Aorta (tissue), 5 donors: ENCODE data around the gene TMOD3. TPM values are rescaled to one million over a fixed set of nuclear protein-coding genes. Genes with fewer than 3 reads are reported as not detected.

ENCODE experiments used
- ATAC-seq: fragments of 200-7000 bp; cut with Tn5 transposase; one replicate; pipeline ENCODE4 v1.9.1; 2022; ENCODE audit warnings: moderate library complexity; ENCODE audit not compliant: low FRiP score
- DNase-seq, 2 donors: peaks; one replicate each; pipeline ENCODE4 v3.0.0-alpha.2; 2020
- H3K27ac ChIP-seq, 2 donors: one replicate each; pipeline ENCODE4 v1.5.1; 2013; ENCODE audit warnings: low read length in 2 of 2, mild to moderate bottlenecking in 2 of 2, moderate library complexity in 2 of 2, control low read depth in 1 of 2, inconsistent platforms in 1 of 2, low read depth in 1 of 2
- H3K27me3 ChIP-seq, 2 donors: one replicate each; pipeline ENCODE4 v1.6.1; 2013; ENCODE audit warnings: control low read depth in 1 of 2, low read length in 1 of 2, mild to moderate bottlenecking in 1 of 2, moderate library complexity in 1 of 2; ENCODE audit not compliant: insufficient read depth in 2 of 2, control insufficient read depth in 1 of 2
- H3K36me3 ChIP-seq, 2 donors: one replicate each; pipeline ENCODE4 v1.6.1; 2013; ENCODE audit warnings: control low read depth in 1 of 2, low read length in 1 of 2, mild to moderate bottlenecking in 1 of 2; ENCODE audit not compliant: insufficient read depth in 2 of 2, control insufficient read depth in 1 of 2
- H3K4me1 ChIP-seq, 2 donors: one replicate each; pipeline ENCODE4 v1.6.1; 2013; ENCODE audit warnings: low read length in 2 of 2, control low read depth in 1 of 2, mild to moderate bottlenecking in 1 of 2, moderate library complexity in 1 of 2; ENCODE audit not compliant: insufficient read depth in 2 of 2, control insufficient read depth in 1 of 2
- H3K4me3 ChIP-seq, 2 donors: one replicate each; pipeline ENCODE4 v1.5.1; 2013; ENCODE audit warnings: low read length in 2 of 2, control low read depth in 1 of 2, mild to moderate bottlenecking in 1 of 2
- H3K9me3 ChIP-seq: one replicate; pipeline ENCODE4 v1.6.1; 2013; ENCODE audit warnings: mild to moderate bottlenecking, low read length; ENCODE audit not compliant: control insufficient read depth
- WGBS, 2 donors: extraction: QIAGEN DNeasy Blood & Tissue Kit; methylation state at CpG; one replicate each; pipeline ENCODE4 v1.1.7; 2013; 5-methylcytosine and 5-hydroxymethylcytosine counted together
- intact Hi-C, 2 donors: fragments of 100-400 bp; cut with DNase I; formaldehyde crosslinking; loops; one replicate each; pipeline versions ENCODE4 v1.14.2 to v1.15.0; 2022
- polyA plus RNA-seq, 2 donors: library from polyadenylated mRNA; stranded (reverse); fragments of 200-250 nt; gene quantifications; one replicate each; pipeline ENCODE4 v1.2.3, GENCODE V29; 2013
- total RNA-seq, 2 donors: library from RNA; stranded (reverse); fragmentation: NEBNext Ultra II Directional; extraction: Animal tissue kit (Norgen Biotek cat#: 25700); gene quantifications; one replicate each; pipeline ENCODE4 v1.2.1, GENCODE V29; 2021
- donor health status: healthy with polysubstance abuse.
- donor health status: Bipolar disorder and iron deficiency.
- donor health status: DM: no; HTN: no; CAD: no.
- donor health status: DM: no; HTN: no; CAD: no.
- donor health status: DM: yes; HTN: yes; CAD: no.

Gene TMOD3
- total and polyA plus RNA-seq, 4 donors, result 11.0 to 57.3 (median 29.7) TPM

DNA sequence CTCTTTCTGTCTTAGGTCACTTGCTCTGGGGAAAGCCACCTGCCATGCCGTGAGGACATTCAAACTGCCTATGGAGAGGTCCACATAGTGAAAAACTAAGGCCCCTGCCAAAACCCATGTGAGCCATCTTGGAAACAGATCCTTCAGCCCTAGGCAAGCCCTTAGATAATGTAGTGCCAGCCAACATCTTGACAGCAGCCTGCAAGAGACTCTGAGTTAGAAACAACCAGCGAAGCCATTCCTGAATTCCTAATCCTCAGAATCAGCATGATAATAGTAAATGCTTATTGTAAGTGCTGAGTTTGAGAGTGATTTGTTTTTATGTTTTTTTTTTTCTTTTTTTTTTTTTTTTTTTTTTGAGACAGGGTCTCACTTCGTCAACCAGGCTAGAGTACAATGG, 101.6 kb downstream of the TMOD3 start:
- 94 to 96% methylated on average over 3 of the region's 3 CpGs for WGBS, 2 donors

DNA sequence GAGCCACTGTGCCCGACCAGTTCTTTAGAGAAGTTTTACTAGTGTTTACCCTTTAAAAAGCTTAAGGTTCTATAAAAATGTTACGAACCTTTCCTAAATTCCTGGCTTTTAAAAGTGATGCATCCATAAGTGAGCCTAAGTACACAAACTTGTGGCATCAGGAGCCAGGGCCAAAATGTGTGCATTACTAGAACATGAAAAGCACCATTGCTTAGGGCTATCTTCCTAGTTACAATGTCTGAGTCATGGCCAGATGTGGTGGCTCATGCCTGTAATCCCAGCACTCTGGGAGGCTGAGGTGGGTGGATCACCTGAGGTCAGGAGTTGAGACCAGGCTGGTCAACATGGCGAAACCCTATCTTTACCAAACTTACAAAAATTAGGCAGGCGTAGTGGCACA, 102.2 kb downstream of the TMOD3 start:
- DNase-seq, result no peak
- Histone ChIP-seq H3K4me3 (no peak overlapping the region), H3K4me1 (no peaks in the 10 kb centered on the region), H3K36me3 (peaks cover 3 to 4% of the 10 kb centered on the region in 2 donors), H3K27me3 (no peaks in the 10 kb centered on the region), H3K9me3 (no peaks in the 10 kb centered on the region), H3K27ac (no peak overlapping the region)
- no peak for ATAC-seq
- 97% methylated on average over 4 of the region's 4 CpGs for WGBS, 2 donors
- intact Hi-C loops, result no loop called here

More for the DNA sequence above, 101.6 kb downstream of the TMOD3 start:
- Histone ChIP-seq H3K9me3 (no peaks in the 10 kb centered on the region), H3K27ac (no peak overlapping the region), H3K4me1 (no peaks in the 10 kb centered on the region), H3K36me3 (peaks cover 3 to 4% of the 10 kb centered on the region in 2 donors), H3K4me3 (no peak overlapping the region), H3K27me3 (no peaks in the 10 kb centered on the region)
- intact Hi-C loops, result no loop called here
- DNase-seq (no peak), ATAC-seq (no peak)

GRCh38 chr15:51932161-51932560, 102.7 kb downstream of the TMOD3 start:
- no peaks in the 10 kb centered on the region for H3K4me1 ChIP-seq
- H3K27ac ChIP-seq, result no peak overlapping the region
- DNase-seq (no peak), ATAC-seq (no peak)
- intact Hi-C loops, result no loop called here
- peaks cover 3 to 4% of the 10 kb centered on the region in 2 donors for H3K36me3 ChIP-seq
- 59% methylated on average over 1 of the region's 1 CpG for WGBS, 2 donors
- H3K27me3 ChIP-seq, result no peaks in the 10 kb centered on the region
- no peak overlapping the region for H3K4me3 ChIP-seq
- H3K9me3 ChIP-seq, result no peaks in the 10 kb centered on the region

GRCh38 chr15:51935466-51936104, 106.1 kb downstream of the TMOD3 start:
- peaks cover 2 to 4% of the 10 kb centered on the region in 2 donors for H3K36me3 ChIP-seq
- ATAC-seq, result no peak
- H3K4me1 ChIP-seq, result no peaks in the 10 kb centered on the region
- no peak overlapping the region for H3K27ac ChIP-seq
- WGBS, 2 donors, result 77 to 85% methylated on average over 5 of the region's 5 CpGs
- no peak for DNase-seq
- H3K4me3 ChIP-seq, result no peak overlapping the region
- intact Hi-C loops, result no loop called here
- H3K27me3 ChIP-seq, result no peaks in the 10 kb centered on the region
- no peaks in the 10 kb centered on the region for H3K9me3 ChIP-seq

- 83 to 85% methylated on average over 2 of the region's 2 CpGs for WGBS, 2 donors
- Histone ChIP-seq H3K27ac (no peak overlapping the region), H3K4me3 (no peak overlapping the region), H3K4me1 (no peaks in the 10 kb centered on the region), H3K9me3 (no peaks in the 10 kb centered on the region), H3K36me3 (no peaks in the 10 kb centered on the region), H3K27me3 (no peaks in the 10 kb centered on the region)
- no peak for DNase-seq
- no peak for ATAC-seq
- intact Hi-C loops, result no loop called here
Measured at GRCh38 chr15:51936105-51936478, 106.6 kb downstream of the TMOD3 start.

DNA sequence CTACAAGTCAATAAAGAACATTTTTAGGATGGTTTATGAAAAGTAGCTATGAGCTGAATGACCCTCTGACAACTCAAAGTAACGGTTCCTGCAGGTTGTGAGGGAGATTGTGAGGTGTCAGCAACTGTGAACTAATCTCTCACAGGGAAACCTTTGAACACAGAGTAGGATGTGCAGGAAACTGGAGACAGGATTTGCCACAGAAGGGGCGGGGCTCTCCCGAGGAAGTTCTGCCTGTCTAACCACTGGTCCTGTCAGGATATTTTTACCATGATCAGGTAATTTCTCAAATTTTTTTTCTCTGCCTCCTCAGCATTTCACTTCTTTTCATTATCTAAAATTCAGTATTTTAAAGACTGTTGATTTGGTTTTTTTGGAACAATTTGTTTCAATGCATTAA, 108.8 kb downstream of the TMOD3 start:
- no peak for ATAC-seq

GRCh38 chr15:51939216-51939615, 109.8 kb downstream of the TMOD3 start:
- ATAC-seq, result no peak
- Histone ChIP-seq H3K9me3 (no peaks in the 10 kb centered on the region), H3K4me1 (no peaks in the 10 kb centered on the region), H3K4me3 (no peak overlapping the region), H3K27ac (no peak overlapping the region), H3K36me3 (peaks cover 0 to 3% of the 10 kb centered on the region in 2 donors), H3K27me3 (no peaks in the 10 kb centered on the region)
- DNase-seq, result no peak
- intact Hi-C loops, result no loop called here

More for the DNA sequence above, 108.8 kb downstream of the TMOD3 start:
- 86 to 94% methylated on average over 3 of the region's 3 CpGs for WGBS, 2 donors
- no peaks in the 10 kb centered on the region for H3K9me3 ChIP-seq
- no peak overlapping the region for H3K27ac ChIP-seq
- intact Hi-C loops, result no loop called here
- H3K36me3 ChIP-seq, result peaks cover 0 to 3% of the 10 kb centered on the region in 2 donors
- H3K27me3 ChIP-seq, result no peaks in the 10 kb centered on the region
- no peak overlapping the region for H3K4me3 ChIP-seq
- no peaks in the 10 kb centered on the region for H3K4me1 ChIP-seq
- no peak for DNase-seq

GRCh38 chr15:51947124-51947523, 117.7 kb downstream of the TMOD3 start:
- no peak overlapping the region for H3K4me3 ChIP-seq
- WGBS, 2 donors, result 36 to 80% methylated on average over 2 of the region's 2 CpGs
- no peak overlapping the region for H3K27ac ChIP-seq
- no peaks in the 10 kb centered on the region for H3K4me1 ChIP-seq
- H3K9me3 ChIP-seq, result no peaks in the 10 kb centered on the region
- no peak for ATAC-seq
- no peaks in the 10 kb centered on the region for H3K27me3 ChIP-seq
- intact Hi-C loops, result no loop called here
- H3K36me3 ChIP-seq, result peaks cover 4 to 6% of the 10 kb centered on the region in 2 donors
- DNase-seq, result no peak

- Histone ChIP-seq H3K36me3 (peaks cover 6 to 12% of the 10 kb centered on the region in 2 donors), H3K4me3 (no peak overlapping the region), H3K27ac (no peak overlapping the region), H3K4me1 (no peaks in the 10 kb centered on the region), H3K27me3 (no peaks in the 10 kb centered on the region), H3K9me3 (no peaks in the 10 kb centered on the region)
- no peak for DNase-seq
- 89% methylated on average over 3 of the region's 3 CpGs for whole genome bisulfite sequencing, 2 donors
- ATAC-seq, result no peak
- intact Hi-C loops, result loop anchor here in 1 of 2 donors (10.0 kb wide), 1 partner anchor 182 kb away; no protein-coding TSS in a partner anchor
Measured at GRCh38 chr15:51952805-51953204, 123.4 kb downstream of the TMOD3 start.
